GM12864 (cell line): ENCODE measurements around the gene CYTH4.

Experiments
- DNase-seq: peaks from one replicate; pipeline ENCODE4 v3.0.0-alpha.2; 2011; ENCODE audit warnings: low read depth
- H3K4me3 ChIP-seq: 2 replicates; pipeline ENCODE4 v1.5.1; 2011; ENCODE audit warnings: mild to moderate bottlenecking, low read depth, low read length, control low read depth
- CTCF ChIP-seq: IDR thresholded peaks from 2 replicates; pipeline ENCODE4 v1.5.1; 2011; ENCODE audit warnings: low read depth, mild to moderate bottlenecking, moderate library complexity, low read length, control low read depth, inconsistent platforms; ENCODE audit errors: missing control alignments

Gene CYTH4

GRCh38 chr22:37280718-37281117 is 1.6 kb upstream of the CYTH4 start:
- no peak overlapping the region for H3K4me3 ChIP-seq
- no peak for DNase-seq
- TF ChIP-seq CTCF, result no peak

DNA sequence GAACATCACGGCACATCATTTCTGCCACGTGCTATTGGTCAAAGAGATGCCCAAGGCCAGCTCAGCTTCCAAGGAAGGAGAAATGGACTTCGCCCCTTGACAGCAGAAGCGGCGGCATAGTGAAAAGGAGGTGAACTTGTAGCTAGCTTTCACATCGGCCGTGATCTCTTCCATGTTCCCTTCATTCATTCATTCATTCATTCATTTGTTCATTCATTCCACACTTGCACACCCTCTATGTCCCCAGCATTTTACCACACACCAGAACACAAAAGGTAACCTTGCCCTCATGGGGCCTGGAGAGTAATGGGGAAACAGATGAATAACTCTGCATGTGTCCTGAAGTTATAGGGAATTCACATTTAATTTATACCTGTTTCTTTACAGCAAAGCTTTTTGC is 1.1 kb upstream of the CYTH4 start:
- no peak for TF ChIP-seq CTCF
- H3K4me3 ChIP-seq, result no peak overlapping the region
- no peak for DNase-seq

GRCh38 chr22:37281646-37282384 is 493 bp upstream of the CYTH4 start:
- peak overlapping the region; percentile 66; the same call in 1 of the 2 replicates for H3K4me3 ChIP-seq
- TF ChIP-seq CTCF, result no peak
- no peak for DNase-seq

GRCh38 chr22:37283393-37283937 is 1.2 kb downstream of the CYTH4 start:
- TF ChIP-seq CTCF, result peak; percentile 78
- DNase-seq, result no peak
- H3K4me3 ChIP-seq, result peak overlapping the region; percentile 66

- peak overlapping the region; percentile 66 for H3K4me3 ChIP-seq
- TF ChIP-seq CTCF, result no peak
- no peak for DNase-seq
Observed at GRCh38 chr22:37284126-37284804, 2.0 kb downstream of the CYTH4 start.

DNA sequence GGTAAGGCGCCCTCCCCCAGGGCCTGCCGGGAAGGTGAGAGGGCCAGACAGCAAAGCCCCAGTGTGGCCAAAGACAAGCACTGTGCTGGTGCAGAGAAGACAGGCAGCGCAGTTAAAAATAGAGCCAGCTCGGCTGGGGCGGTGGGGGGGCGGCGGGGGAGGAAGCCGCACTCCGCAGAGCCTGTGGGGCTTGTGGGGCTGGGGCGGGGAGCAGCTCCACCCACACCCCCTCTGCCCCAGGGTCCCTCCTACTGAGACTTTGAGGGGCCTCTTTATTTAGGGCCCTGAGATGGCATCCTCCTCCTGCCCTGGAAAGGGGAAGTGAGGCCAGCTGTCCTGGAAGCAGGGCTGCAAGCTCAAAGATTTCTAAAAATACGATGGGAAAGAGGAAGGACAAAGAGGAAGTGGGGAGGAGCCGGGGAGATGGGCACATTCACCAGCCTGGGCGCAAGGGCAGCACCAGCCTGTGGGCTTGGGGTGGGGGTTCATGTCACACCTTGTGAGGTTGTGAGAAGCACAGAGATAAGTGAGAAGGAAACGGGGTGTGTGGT is 2.6 kb downstream of the CYTH4 start:
- TF ChIP-seq CTCF, result no peak
- no peak for DNase-seq
- H3K4me3 ChIP-seq, result peak overlapping the region; percentile 66
